HG03039 (cell line): Measurements from ENCODE around the gene TAGLN2.

Source experiments
- ATAC-seq: cut with Tn5 transposase; IDR thresholded peaks from one replicate; pipeline ENCODE4 v1.9.1; 2021; ENCODE audit warnings: mild to moderate bottlenecking, moderate library complexity; ENCODE audit not compliant: unreplicated experiment

The TAGLN2 gene

GRCh38 chr1:159922511-159923202, 2.6 kb downstream of the TAGLN2 start:
- no peak for ATAC-seq

GRCh38 chr1:159921700-159922504, 3.4 kb downstream of the TAGLN2 start:
- ATAC-seq: no peak

- ATAC-seq: peak; percentile 21
Measured at GRCh38 chr1:159921251-159921650, 4.1 kb downstream of the TAGLN2 start.

- ATAC-seq: no peak
Measured at GRCh38 chr1:159920651-159921050, 4.7 kb downstream of the TAGLN2 start.

- no peak for ATAC-seq
Measured at GRCh38 chr1:159920202-159920601, 5.1 kb downstream of the TAGLN2 start.

GRCh38 chr1:159919236-159919865, 6.0 kb downstream of the TAGLN2 start:
- ATAC-seq: no peak

- no peak for ATAC-seq
Measured at GRCh38 chr1:159918352-159919200, 6.7 kb downstream of the TAGLN2 start.

GRCh38 chr1:159917533-159918351, 7.6 kb downstream of the TAGLN2 start:
- ATAC-seq: no peak

GRCh38 chr1:159916242-159917051, 8.9 kb downstream of the TAGLN2 start:
- no peak for ATAC-seq

GRCh38 chr1:159915571-159916241, 9.6 kb downstream of the TAGLN2 start:
- ATAC-seq: no peak

- no peak for ATAC-seq
Measured at GRCh38 chr1:159914252-159915018, 10.9 kb downstream of the TAGLN2 start.

- no peak for ATAC-seq
Measured at GRCh38 chr1:159913451-159914192, 11.7 kb downstream of the TAGLN2 start.

GRCh38 chr1:159911326-159912070, 13.8 kb downstream of the TAGLN2 start:
- no peak for ATAC-seq

GRCh38 chr1:159908031-159908940, 17.0 kb downstream of the TAGLN2 start:
- ATAC-seq: no peak

GRCh38 chr1:159906960-159907359, 18.3 kb downstream of the TAGLN2 start:
- ATAC-seq: no peak
